ENCODE results near the gene SLC16A2.
"Not testable (repeated sequence)": the region's sequence is repeated elsewhere in the genome, so short reads cannot be mapped to it uniquely, and the experiment has no call there.

SLC16A2 gene

DNA sequence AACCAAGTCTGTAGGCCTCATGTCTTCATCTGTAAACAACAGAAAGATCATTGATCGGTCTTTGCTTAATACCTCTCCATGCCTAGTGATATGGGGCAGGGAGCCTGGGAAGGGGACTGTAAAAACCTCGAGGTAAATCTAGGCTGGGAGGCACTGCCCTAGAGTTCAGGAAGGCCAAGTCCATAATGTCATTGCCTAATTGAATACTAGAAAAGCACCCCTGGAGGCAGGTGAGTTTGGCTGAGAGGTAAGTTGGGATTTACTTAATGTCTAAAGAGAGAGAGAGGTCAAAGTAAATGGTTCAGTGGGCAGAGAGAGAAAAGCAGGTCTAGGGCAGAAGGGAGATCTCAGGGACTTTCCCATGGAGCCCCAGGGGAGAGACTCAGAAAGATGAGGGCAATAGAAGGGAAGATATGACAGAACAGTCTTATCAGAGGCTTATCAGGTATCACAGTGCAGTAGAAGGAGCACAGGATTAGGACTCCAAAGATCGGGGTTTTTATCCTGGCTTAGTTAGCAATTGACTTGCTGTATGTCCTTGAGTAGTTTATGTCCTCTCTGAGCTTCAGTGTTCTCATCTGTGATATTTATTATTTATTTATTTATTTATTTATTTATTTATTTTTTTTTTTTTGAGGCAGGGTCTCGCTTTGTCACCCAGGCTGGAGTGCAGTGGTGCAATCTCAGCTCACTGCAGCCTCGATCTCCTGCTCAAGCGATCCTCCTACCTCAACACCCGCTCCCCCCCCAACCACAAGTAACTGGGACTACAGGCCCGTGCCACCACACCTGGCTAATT lies 85.2 kb downstream of the SLC16A2 start:
- DNase-seq (ENCODE audit: low spot score), result peak; percentile 39
- TF ChIP-seq, protein P1, sequence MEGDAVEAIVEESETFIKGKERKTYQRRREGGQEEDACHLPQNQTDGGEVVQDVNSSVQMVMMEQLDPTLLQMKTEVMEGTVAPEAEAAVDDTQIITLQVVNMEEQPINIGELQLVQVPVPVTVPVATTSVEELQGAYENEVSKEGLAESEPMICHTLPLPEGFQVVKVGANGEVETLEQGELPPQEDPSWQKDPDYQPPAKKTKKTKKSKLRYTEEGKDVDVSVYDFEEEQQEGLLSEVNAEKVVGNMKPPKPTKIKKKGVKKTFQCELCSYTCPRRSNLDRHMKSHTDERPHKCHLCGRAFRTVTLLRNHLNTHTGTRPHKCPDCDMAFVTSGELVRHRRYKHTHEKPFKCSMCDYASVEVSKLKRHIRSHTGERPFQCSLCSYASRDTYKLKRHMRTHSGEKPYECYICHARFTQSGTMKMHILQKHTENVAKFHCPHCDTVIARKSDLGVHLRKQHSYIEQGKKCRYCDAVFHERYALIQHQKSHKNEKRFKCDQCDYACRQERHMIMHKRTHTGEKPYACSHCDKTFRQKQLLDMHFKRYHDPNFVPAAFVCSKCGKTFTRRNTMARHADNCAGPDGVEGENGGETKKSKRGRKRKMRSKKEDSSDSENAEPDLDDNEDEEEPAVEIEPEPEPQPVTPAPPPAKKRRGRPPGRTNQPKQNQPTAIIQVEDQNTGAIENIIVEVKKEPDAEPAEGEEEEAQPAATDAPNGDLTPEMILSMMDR (IDR thresholded peaks at IDR 0.05; ENCODE audit: extremely low read depth, missing control alignments), result no peak

DNA sequence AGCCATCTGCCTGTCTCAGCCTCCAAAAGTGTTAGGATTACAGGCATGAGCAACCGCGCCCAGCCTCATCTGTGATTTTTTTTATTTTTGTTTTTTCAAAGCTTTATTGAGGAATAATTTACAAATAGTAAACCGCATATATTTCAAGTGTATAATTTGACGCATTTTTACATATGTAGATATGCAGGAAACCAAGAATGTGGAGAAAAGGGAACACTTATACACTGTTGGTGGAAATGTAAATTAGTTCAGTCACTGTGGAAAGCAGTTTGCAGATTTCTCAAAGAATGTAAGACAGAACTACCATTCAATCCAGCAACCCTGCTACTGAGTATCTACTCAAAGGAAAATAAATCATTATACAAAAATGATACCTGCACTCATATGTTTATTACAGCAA lies 85.9 kb downstream of the SLC16A2 start:
- TF ChIP-seq, protein P1 (IDR thresholded peaks at IDR 0.05; ENCODE audit: extremely low read depth, missing control alignments), result no peak
- DNase-seq (ENCODE audit: low spot score), result no peak

DNA sequence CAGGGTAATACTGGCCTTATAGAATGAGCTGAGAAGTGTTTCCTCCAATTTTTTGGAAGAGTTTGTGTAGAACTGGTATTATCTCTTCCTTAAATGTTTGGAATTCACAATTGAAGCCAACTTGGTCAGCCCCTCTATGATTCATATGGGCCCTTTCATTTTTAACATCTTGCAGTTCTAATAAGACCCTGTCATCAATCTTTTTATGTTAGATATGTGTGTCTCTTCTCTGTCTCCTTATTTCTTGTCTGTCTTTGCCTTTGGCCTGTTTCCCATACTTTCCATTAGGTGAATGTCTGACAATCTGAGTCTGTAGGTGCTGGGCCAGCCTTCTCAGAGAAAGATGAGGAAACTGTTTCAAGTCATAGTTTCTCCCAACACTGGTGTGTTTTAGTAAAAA lies 88.7 kb downstream of the SLC16A2 start:
- DNase-seq (ENCODE audit: low spot score), result no peak
- TF ChIP-seq, protein P1 (IDR thresholded peaks at IDR 0.05; ENCODE audit: extremely low read depth, missing control alignments), result no peak

DNA sequence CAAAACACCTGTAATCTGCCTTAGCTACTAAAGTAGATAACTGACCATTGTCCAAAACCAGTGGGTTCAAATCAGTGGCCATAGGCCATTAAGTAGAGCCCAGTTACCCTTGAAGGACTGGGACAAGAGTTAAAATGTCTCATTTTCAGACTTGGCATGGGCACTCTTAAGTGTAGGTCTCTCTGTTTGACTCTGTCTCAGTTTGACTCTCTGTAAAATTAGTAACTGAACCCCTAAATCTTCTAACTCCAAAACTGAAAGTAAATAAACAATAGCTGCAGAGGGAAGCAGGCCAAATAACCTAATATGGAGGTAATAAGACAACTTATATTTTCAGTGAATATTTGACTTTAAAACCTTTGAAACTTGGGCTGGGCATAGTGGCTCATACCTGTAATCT lies 89.1 kb downstream of the SLC16A2 start:
- TF ChIP-seq, protein P1 (IDR thresholded peaks at IDR 0.05; ENCODE audit: extremely low read depth, missing control alignments), result no peak
- no peak for DNase-seq (ENCODE audit: low spot score)

DNA sequence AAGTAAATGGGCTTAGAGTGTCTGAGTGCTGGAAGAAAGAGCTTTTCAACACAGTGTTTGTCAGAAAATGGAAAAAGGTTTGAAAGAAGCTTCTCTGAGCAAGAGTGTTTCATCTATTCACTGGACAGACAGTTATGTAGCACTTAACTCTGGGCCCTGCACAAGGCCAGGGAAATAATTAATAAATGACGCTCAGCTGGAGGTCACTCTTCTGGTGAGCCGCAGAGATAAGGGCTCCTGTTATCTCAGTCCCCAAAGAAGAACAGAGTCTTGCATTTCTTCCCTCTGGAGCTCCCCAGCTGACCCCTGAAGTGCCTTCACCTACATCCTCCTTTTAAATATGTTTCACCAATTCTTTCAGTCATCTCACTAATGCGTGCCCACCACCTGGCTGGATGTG lies 90.4 kb downstream of the SLC16A2 start:
- DNase-seq (ENCODE audit: low spot score), result no peak
- TF ChIP-seq, protein P1 (IDR thresholded peaks at IDR 0.05; ENCODE audit: extremely low read depth, missing control alignments), result no peak

DNA sequence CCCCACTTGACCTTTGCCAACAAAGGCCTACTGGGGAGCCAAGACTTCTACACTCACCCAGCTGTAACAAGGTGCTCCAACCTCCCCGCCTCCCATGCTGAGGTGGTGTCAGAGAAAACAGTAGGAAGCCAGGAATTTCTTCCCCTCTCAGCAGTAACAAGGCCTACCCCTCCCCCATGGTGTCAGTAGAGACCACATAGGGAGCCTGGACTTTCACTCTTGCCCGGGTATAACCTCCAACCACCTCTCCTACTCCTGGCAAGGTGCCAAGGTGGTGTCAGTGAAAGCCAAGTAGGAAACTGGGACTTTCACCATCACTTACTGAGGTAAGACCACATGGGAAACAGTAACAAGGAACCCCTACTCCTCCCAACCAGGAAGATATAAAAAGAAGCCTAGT lies 93.1 kb downstream of the SLC16A2 start:
- DNase-seq (ENCODE audit: low spot score), result no peak
- TF ChIP-seq, protein P1 (IDR thresholded peaks at IDR 0.05; ENCODE audit: extremely low read depth, missing control alignments), result no peak

DNA sequence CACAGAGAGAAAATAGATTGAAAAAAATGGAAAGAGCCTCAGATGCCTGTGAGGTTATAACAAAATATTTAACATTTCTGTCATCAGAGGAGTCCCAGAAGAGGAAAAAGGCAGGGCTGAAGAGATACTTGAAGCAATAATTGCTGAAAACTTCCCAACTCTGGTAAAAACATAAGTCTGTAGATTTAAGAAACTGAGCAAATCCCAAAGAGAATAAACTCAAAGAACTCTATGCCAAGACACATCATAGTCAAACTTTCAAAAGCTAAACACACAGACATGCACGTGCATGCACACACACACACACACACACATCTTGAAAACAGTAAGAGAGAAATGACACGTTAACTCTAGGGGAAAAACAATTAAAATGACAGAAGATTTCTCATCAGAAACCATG lies 94.1 kb downstream of the SLC16A2 start:
- TF ChIP-seq, protein P1 (IDR thresholded peaks at IDR 0.05; ENCODE audit: extremely low read depth, missing control alignments), result no peak

DNA sequence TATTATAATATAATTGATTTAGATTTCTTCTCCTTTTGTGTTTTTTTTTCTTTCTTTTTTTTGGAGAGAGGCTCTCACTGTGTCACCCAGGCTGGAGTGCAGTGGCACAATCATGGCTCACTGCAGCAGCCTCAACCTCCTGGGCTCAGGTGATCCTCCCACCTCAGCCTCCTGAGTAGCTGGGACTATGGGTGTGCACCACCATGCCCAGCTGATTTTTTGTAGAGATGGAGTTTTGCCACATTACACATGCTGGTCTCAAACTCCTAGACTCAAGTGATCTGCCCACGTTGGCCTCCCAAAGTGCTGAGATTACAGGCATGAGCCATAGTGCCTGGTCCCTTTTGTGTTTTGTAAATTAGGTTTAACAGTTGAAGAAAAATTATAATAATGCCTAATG lies 94.7 kb downstream of the SLC16A2 start:
- not testable (repeated sequence) for DNase-seq (ENCODE audit: low spot score)

More for the DNA sequence above, 94.1 kb downstream of the SLC16A2 start:
- no peak for DNase-seq (ENCODE audit: low spot score)

Data from GM20000 (cell line).